ENCODE measurements around the gene URGCP. TPM values are rescaled to one million over a fixed set of nuclear protein-coding genes. Genes with fewer than 3 reads are reported as not detected.
A peak's percentile ranks its signal among the peaks of the same experiment; 100 is the strongest.

URGCP gene
- total and polyA plus RNA-seq, 2 of the 4 experiments (the other 2 are of a cell fraction): 22.0 to 25.5 TPM

DNA sequence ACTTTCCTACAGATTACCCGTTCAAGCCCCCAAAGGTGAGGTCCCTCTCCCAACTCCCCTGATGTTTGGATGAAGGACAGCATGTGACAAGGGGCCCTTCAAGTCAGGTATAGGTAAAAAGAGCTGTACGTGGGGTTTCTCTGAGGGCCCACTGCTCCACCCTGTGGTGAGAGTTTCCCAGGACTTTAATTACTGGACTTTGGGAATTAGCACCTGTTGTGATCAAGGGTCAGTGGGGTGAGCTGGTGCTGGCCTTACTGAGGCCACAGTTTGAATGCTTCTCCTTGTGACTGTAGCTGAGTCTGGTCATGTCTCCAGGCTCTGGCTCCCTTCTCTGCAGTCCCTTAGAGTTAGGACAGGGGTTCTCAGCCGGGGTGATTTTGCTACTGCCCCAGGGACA lies 36.6 kb upstream of the URGCP start:
- dilution Hi-C loops (cut with HindIII; ENCODE audit: low sequenced_read_pairs, unreplicated experiment) (no loop called here), intact Hi-C loops (cut with micrococcal nuclease) (no loop called here), in situ Hi-C loops (cut with MboI; ENCODE audit: low sequenced_read_pairs) (no loop called here)
- no peak overlapping the region for H2BK20ac ChIP-seq (ENCODE audit: low read depth, low read length)
- no peak overlapping the region for H2AK9ac ChIP-seq (replicated peaks; ENCODE audit: low read depth, low read length, poor library complexity)
- H4K20me1 ChIP-seq (ENCODE audit: insufficient read depth, low read length): no peaks in the 10 kb centered on the region
- H3K4me2 ChIP-seq (ENCODE audit: low read depth, low read length): no peak overlapping the region
- no peaks in the 10 kb centered on the region for H3K9me1 ChIP-seq (ENCODE audit: insufficient read depth, low read length)
- no peak overlapping the region for H2BK120ac ChIP-seq (ENCODE audit: low read depth, low read length)
- no peak overlapping the region for H3K56ac ChIP-seq (ENCODE audit: extremely low read depth, insufficient read depth, low read length)
- TF ChIP-seq CTCF (conservative IDR thresholded peaks at IDR 0.05; ENCODE audit: low read depth, low read length) (0 out of 2 replicates have a peak, but pooled peaks have one; percentile 8), MXI1 (IDR thresholded peaks at IDR 0.05; ENCODE audit: borderline replicate concordance, low read depth, low read length) (no peak), USF2 (IDR thresholded peaks at IDR 0.05; ENCODE audit: low read depth, low read length) (no peak), CHD1 (IDR thresholded peaks at IDR 0.05; ENCODE audit: low read depth, low read length) (no peak)
- no peak overlapping the region for H4K91ac ChIP-seq (ENCODE audit: insufficient read depth, low read depth, low read length)
- WGBS, 2 experiments (ENCODE audit: extremely low coverage in 2 of 2, insufficient read length in 1 of 2): 83% methylated on average over 1 of the region's 3 CpGs; no CpG with 5 or more reads in 1 of the 2 experiments
- H4K5ac ChIP-seq (ENCODE audit: low read depth, low read length): no peak overlapping the region
- POLR2A ChIA-PET (ENCODE audit: unreplicated experiment): no interaction called here
- DNase-seq (no peak), ATAC-seq (ENCODE audit: low read depth) (no peak)
- H4K8ac ChIP-seq (ENCODE audit: low read depth in 2 of 2, low read length in 2 of 2): no peak overlapping the region
- H3K14ac ChIP-seq (replicated peaks; ENCODE audit: low read depth, low read length): no peak overlapping the region
- no peaks in the 10 kb centered on the region for H3K9me3 ChIP-seq (ENCODE audit: control insufficient read depth, insufficient read depth, low read length)
- H3K9ac ChIP-seq (ENCODE audit: low read depth, low read length): no peak overlapping the region
- H3K27ac ChIP-seq (ENCODE audit: insufficient read depth, low read length): no peak overlapping the region
- BruUV-seq (replicated peaks): no TSS peak
- no peak overlapping the region for H3K18ac ChIP-seq (ENCODE audit: low read depth, low read length)
- H3K23ac ChIP-seq (ENCODE audit: low read depth, low read length): no peak overlapping the region
- peaks cover 3% of the 10 kb centered on the region; the same call in 1 of the 2 replicates for H3K36me3 ChIP-seq (ENCODE audit: control insufficient read depth, insufficient read depth, low read length)
- no peak overlapping the region for H2AFZ ChIP-seq (replicated peaks; ENCODE audit: low read length, poor library complexity)
- CTCF ChIA-PET: interaction anchor here (0.5 to 1.9 kb wide), 2 partner anchors 11 to 396 kb away, joined by 3 to 4 read pairs; no protein-coding TSS in a partner anchor
- no peak overlapping the region for H2BK5ac ChIP-seq (ENCODE audit: low read depth, low read length, poor library complexity, severe bottlenecking)
- H3K4ac ChIP-seq (ENCODE audit: low read depth, low read length): no peak overlapping the region
- no peak overlapping the region for H2AK5ac ChIP-seq (ENCODE audit: low read depth, low read length)
- no peak overlapping the region for H2BK15ac ChIP-seq (ENCODE audit: low read depth, low read length)
- no peaks in the 10 kb centered on the region for H3K79me1 ChIP-seq (ENCODE audit: low read depth in 1 of 2, low read length in 2 of 2)
- no peaks in the 10 kb centered on the region for H3K4me1 ChIP-seq (ENCODE audit: control insufficient read depth, insufficient read depth, low read length)
- no peak overlapping the region for H3K4me3 ChIP-seq (ENCODE audit: insufficient read depth, low read depth, low read length)
- H3K27me3 ChIP-seq (ENCODE audit: control insufficient read depth, insufficient read depth, low read length): no peaks in the 10 kb centered on the region
